ENCODE measurements around the gene STPG1.

STPG1 gene

DNA sequence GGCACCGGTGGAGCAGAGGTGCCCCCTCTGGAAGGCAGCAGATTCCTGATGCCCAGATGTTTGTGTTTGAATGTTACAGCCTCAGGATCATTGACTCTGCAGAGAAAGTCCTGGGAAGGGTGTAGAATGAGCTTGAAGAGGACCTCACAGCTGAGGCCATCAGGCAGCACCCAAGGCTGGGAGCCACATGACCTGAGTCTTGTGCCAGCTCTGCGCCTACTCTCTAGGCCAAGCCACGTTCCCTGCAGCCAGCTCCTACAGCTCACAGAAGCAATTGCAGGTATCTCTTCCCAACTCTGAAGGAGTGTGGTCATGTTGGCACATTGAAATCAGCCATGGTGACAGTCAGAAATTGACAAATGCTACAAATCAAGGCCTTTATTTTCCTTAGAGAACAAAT is 58.1 kb downstream of the STPG1 start:
- Mint-ChIP-seq H3K9me3 (no peaks in the 10 kb centered on the region), H3K4me1 (ENCODE audit: low read depth) (peaks cover 21% of the 10 kb centered on the region), H3K27ac (no peak overlapping the region), H3K27me3 (no peaks in the 10 kb centered on the region), H3K4me3 (no peak overlapping the region), H3K36me3 (ENCODE audit: low read depth) (peaks cover 5% of the 10 kb centered on the region)

DNA sequence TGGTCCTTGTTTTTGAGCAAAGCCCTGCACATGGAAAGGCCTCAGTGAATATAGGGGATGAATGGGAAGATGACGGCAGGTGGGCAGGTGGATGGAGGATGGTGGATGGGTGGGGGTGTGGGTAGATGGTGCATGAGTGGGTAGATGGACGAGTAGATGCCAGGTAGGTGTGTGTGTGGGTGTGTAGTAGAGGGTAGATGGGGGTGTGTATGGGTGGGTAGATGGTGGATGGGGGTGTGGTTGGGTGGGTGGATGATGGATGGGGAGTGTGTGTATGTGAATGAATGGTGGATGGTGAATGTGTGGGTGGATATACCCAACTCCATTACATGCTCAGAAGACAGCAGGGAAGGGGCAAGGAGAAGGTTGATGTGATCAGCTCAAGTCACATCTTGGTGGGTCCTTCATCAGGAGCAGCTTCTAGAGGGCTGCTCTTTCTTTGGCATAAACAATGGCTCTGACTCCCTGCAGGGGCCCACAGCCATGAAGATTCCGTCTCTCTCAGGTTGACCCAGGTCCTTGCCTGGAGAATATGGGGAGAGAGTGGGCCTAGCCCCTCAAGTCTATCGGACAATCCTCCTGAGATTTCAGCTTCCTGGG is 60.2 kb downstream of the STPG1 start:
- H3K9me3 Mint-ChIP-seq: no peaks in the 10 kb centered on the region
- no peak overlapping the region for H3K4me3 Mint-ChIP-seq
- peaks cover 33% of the 10 kb centered on the region for H3K4me1 Mint-ChIP-seq (ENCODE audit: low read depth)
- H3K27me3 Mint-ChIP-seq: peaks cover 4% of the 10 kb centered on the region
- H3K36me3 Mint-ChIP-seq (ENCODE audit: low read depth): peaks cover 4% of the 10 kb centered on the region
- H3K27ac Mint-ChIP-seq: no peak overlapping the region

DNA sequence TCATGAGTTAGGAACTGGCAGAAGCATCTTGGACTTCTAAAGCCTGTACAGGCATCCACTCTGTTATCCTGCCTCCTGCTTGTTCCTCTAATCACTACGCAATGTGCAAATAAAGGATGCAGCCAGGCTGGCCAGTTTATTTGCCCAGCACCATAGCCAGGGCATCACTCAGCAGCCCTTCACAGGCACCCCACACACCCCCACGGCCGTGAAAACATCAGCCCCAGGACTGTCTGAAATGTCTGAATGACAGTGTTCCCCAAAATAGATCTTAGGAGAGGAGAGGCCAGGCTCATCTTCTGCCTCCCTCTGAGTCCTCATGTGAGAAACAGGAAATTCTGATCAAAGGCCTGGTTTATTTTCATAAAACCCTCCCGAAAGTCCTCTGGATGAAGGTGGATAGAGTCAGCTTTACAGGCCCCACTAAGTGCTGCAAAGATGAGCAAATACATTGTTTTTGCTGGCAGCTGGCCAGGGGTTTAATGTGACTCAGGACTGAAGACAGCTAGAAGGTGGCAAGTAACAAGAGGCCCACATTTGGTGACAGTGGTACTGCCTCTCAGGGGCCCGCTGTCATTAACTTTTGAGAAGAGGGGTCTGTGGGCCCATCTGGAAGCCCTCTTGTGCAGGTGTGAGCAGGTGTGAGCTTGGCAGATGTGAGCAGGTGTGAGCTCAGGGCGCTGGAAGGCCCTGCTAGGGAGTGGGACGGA is 61.5 kb downstream of the STPG1 start:
- H3K36me3 Mint-ChIP-seq (ENCODE audit: low read depth): no peaks in the 10 kb centered on the region
- no peak overlapping the region for H3K27ac Mint-ChIP-seq
- H3K9me3 Mint-ChIP-seq: no peaks in the 10 kb centered on the region
- peaks cover 6% of the 10 kb centered on the region for H3K27me3 Mint-ChIP-seq
- H3K4me1 Mint-ChIP-seq (ENCODE audit: low read depth): peaks cover 33% of the 10 kb centered on the region
- H3K4me3 Mint-ChIP-seq: no peak overlapping the region

DNA sequence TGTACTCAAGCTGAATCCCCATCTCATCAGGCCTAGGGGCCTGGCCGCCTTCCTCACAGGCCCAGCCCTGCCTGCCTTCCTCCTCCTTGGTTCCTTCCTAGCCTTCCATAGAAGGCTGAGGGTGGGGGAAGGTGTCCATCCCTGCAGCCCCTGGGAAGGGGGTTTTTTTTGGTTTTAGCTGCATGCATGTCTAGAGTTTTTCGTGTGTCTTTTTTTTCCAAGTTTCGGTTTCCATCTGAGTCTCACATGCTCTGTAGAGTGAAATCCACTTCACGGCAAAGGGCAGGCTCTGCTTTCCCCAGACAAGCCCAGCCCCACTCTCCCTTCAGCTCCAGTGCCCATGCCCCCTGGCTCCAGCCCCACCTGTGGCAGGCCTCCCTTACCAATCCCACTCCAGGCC is 62.3 kb downstream of the STPG1 start:
- H3K27ac Mint-ChIP-seq: no peak overlapping the region
- no peaks in the 10 kb centered on the region for H3K36me3 Mint-ChIP-seq (ENCODE audit: low read depth)
- H3K27me3 Mint-ChIP-seq: peaks cover 6% of the 10 kb centered on the region
- no peaks in the 10 kb centered on the region for H3K9me3 Mint-ChIP-seq
- peaks cover 33% of the 10 kb centered on the region for H3K4me1 Mint-ChIP-seq (ENCODE audit: low read depth)
- H3K4me3 Mint-ChIP-seq: no peak overlapping the region

DNA sequence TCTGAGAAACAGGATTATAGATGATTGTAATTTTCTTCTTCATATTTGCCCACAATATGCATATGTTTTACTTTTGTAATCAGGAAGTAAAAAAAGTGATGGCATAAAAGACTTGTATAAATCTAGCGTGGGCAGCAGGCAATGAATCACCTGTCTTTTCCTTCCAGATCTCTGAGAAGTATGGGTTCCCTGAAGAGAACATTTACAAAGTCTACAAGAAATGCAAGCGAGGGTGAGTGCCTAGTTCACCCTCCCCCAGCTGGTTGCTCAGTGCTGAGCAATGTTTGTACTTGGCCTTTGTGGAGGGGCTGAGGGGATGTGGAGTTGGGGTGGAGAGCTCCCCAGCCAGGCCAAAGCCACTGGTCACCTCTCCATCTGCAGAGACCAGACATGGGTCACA is 63.7 kb downstream of the STPG1 start:
- H3K4me1 Mint-ChIP-seq (ENCODE audit: low read depth): peaks cover 33% of the 10 kb centered on the region
- no peak overlapping the region for H3K27ac Mint-ChIP-seq
- H3K9me3 Mint-ChIP-seq: no peaks in the 10 kb centered on the region
- H3K4me3 Mint-ChIP-seq: no peak overlapping the region
- no peaks in the 10 kb centered on the region for H3K36me3 Mint-ChIP-seq (ENCODE audit: low read depth)
- H3K27me3 Mint-ChIP-seq: peaks cover 11% of the 10 kb centered on the region

DNA sequence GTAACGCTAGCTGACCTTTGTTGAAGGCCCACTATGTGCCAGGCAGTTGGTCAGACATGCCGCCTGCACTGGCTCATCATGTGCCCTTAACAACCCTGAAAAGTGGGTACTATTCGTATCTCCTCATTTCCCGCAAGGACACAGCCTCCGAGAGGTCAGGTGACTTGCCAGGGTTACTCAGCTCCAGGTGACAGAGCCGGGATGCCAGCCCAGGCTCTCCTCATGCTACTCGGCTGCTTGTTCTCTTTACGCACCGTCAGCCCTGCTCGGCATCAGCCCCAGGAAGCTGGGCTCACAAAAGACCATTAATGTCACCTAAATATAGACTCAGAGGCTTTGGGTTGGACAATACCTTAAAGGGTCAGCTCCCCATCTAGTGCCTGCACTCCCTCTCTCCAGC is 65.4 kb downstream of the STPG1 start:
- Mint-ChIP-seq H3K36me3 (ENCODE audit: low read depth) (no peaks in the 10 kb centered on the region), H3K4me3 (no peak overlapping the region), H3K27me3 (peaks cover 11% of the 10 kb centered on the region), H3K4me1 (ENCODE audit: low read depth) (peaks cover 33% of the 10 kb centered on the region), H3K9me3 (no peaks in the 10 kb centered on the region), H3K27ac (no peak overlapping the region)

DNA sequence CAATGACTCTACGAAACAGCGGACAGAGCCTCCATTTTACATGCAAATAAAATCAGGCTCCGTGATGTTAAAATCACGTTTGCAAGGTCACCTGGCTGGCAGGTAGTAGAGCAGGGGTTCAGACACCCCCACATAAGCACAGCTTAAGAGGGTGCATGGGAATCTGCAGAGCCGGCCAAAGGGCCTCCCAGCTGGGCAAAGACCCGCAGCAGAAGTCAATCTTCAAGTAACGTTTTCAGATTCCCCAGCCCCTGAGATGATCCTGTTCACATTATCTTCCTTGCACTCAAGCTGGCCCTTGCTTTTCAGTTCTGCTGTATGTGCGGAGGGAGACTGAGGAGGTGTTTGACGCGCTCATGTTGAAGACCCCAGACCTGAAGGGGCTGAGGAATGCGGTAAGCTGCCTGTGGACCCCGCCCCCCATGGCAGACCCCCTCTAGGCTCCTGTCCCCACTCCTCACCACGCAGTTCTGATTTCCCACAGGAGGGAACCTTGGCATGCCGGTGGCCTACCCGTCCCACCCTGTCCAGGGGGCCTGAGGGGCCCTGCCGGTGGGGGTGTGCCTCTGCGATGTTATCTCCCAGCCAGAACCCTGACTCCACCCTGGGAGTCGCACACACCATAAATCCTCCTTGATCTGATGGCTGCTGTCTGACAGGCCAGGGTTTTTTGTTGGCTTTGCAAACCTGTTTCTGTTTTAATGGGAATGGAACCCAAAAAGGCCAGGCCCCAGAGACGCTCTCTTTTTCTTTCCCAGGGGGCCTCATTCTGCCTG is 66.2 kb downstream of the STPG1 start:
- Mint-ChIP-seq H3K27me3 (peaks cover 11% of the 10 kb centered on the region), H3K27ac (no peak overlapping the region), H3K9me3 (no peaks in the 10 kb centered on the region), H3K4me1 (ENCODE audit: low read depth) (peaks cover 29% of the 10 kb centered on the region), H3K4me3 (no peak overlapping the region), H3K36me3 (ENCODE audit: low read depth) (no peaks in the 10 kb centered on the region)

DNA sequence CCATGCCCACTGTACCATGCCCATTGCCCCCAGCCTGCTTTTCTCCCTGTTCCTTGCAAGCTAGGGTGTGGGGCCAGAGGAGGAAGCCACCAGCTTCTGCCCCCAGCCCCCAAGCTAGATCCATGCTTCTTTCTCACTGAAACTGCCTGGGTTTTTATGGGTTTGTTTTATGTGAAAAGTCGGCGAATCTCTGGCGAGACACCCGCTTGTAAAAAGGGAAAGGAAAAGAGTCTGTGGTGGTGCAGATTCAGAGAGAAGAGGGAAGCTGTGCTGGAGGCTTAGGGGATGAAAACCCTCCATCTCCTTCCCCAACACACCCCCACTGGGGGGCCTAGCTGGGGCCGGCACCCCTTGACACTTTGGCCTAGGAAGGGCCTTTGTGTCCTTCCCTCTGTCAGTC is 68.2 kb downstream of the STPG1 start:
- no peak overlapping the region for H3K4me3 Mint-ChIP-seq
- H3K9me3 Mint-ChIP-seq: no peaks in the 10 kb centered on the region
- no peaks in the 10 kb centered on the region for H3K36me3 Mint-ChIP-seq (ENCODE audit: low read depth)
- H3K4me1 Mint-ChIP-seq (ENCODE audit: low read depth): peaks cover 11% of the 10 kb centered on the region
- H3K27me3 Mint-ChIP-seq: peaks cover 11% of the 10 kb centered on the region
- H3K27ac Mint-ChIP-seq: no peak overlapping the region

DNA sequence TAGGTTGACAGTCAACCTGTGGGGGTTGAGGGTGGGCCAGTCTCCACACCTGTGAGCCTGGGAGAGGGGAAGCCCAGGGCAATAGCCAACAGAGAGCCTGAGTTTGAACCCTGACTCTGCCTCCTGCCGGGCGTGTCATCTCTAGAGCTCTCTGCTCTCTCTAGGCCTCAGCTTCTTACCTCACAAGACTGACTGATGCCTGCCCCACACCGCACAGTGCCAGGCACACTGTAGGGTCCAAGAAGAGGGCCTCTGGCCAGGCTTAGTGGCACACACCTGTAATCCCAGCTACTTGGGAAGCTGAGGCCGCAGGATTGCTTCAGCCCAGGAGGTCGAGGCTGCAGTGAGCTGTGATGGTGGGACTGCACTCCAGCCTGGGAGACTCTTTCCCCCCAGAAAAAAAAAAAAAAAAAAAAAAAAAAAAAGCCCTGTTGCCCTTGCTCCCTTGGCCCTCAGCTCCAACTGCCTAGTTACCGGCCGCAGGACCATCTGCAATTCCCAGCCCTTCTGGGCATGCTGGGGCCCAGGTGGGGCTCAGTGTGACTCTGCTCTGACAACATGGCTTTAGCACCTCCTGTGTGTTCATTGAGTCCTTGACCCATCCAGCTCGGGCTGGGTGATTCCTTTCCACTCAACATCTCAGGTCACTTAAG is 69.4 kb downstream of the STPG1 start:
- peaks cover 11% of the 10 kb centered on the region for H3K27me3 Mint-ChIP-seq
- H3K9me3 Mint-ChIP-seq: no peaks in the 10 kb centered on the region
- no peaks in the 10 kb centered on the region for H3K36me3 Mint-ChIP-seq (ENCODE audit: low read depth)

DNA sequence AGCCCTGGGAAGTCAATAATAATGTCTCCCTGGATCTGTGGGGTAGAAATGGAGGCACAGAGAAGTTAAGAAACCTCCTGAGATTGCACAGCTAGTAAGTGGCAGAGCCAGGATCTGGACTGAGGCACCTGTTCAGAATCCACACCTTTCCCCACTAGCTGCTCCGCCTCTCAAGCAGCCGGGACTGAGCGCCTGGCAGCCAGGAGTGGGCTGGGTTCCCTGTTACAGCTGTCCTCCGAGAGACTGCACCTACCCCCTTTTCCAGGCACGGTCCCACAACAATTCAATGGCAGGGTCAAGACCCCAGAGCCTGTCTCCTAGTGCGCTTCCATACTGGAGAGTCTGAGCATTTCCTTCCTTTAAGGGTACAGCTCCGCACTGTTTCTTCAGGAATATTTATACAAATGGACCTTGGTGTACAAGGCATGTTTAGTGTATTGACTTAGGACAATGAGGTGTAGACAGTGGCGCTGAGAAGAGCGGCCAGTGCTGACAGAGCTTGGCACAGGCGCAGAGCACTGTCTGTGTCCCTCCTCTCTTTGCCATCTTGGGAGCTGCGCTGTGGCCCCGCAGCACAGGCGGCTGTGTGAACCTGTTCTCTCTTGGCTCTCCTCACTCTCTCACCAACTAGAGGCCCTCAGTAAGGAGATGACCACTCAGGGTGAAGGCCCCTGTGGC is 70.0 kb downstream of the STPG1 start:
- H3K4me3 Mint-ChIP-seq: no peak overlapping the region
- H3K27ac Mint-ChIP-seq: no peak overlapping the region
- no peaks in the 10 kb centered on the region for H3K36me3 Mint-ChIP-seq (ENCODE audit: low read depth)
- H3K4me1 Mint-ChIP-seq (ENCODE audit: low read depth): no peaks in the 10 kb centered on the region
- peaks cover 9% of the 10 kb centered on the region for H3K27me3 Mint-ChIP-seq
- no peaks in the 10 kb centered on the region for H3K9me3 Mint-ChIP-seq

More for the DNA sequence above, 69.4 kb downstream of the STPG1 start:
- Mint-ChIP-seq H3K27ac (no peak overlapping the region), H3K4me1 (ENCODE audit: low read depth) (no peaks in the 10 kb centered on the region), H3K4me3 (no peak overlapping the region)

DNA sequence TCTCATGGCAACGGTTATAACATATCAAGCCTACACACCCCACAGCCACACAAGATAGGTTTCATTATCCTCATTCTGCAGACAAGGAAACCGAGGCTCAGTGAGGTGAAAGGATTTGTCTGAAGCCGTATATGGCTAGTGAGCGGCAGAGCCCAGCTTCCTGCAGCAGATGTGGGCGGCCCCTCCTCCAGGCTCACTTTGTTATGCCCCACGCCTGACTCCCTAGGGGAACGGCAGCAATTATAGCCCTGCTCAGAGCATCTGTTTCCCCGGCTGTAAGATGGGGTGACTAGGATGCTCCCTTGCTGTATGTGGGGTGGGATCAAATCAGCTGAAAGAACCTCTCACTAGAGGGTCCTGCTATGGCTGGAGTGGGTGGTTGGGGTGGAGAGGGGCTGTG is 72.3 kb downstream of the STPG1 start:
- Mint-ChIP-seq H3K36me3 (ENCODE audit: low read depth) (no peaks in the 10 kb centered on the region), H3K9me3 (no peaks in the 10 kb centered on the region), H3K4me1 (ENCODE audit: low read depth) (no peaks in the 10 kb centered on the region), H3K27me3 (peaks cover 14% of the 10 kb centered on the region), H3K4me3 (no peak overlapping the region), H3K27ac (no peak overlapping the region)

DNA sequence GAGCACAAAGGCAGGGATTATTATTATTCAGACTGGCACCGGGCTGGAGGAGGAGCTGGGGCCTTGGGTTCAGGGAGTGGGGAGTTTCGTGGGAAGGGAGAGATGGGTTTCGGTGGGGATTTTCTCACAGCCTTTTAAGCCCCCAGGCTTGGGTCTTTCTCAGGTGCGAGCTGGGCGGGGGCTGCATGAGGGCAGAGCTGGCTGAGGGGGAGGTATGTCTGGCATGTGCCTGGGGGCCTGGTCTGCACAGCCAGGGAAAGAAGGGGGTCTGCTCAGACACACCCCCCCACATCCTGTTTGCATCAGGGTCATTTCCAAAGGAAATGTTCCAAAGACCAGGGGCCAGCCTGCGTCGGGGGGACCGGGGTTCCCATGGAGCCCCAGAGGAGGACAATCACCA is 72.8 kb downstream of the STPG1 start:
- H3K36me3 Mint-ChIP-seq (ENCODE audit: low read depth): no peaks in the 10 kb centered on the region
- no peaks in the 10 kb centered on the region for H3K9me3 Mint-ChIP-seq
- no peaks in the 10 kb centered on the region for H3K4me1 Mint-ChIP-seq (ENCODE audit: low read depth)

DNA sequence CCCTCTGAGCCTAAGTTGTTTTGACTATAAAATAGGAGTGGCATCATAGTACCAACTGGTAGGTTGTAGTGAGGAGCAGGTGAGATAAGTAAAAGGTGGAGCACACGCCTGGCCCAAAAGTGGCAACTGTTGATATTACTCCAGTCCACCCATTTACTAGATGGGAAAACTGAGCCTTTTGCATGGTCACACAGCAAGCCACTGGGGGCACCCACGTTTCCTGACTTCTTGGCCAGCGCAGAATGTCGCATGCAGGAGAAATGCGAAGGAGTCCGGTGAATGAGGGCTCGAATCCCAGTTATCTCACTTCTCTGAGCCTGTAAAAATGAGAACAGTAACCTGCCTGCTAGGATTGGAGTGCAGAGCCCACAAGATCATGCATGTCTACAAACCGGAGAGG is 73.6 kb downstream of the STPG1 start:
- no peak overlapping the region for H3K4me3 Mint-ChIP-seq
- H3K27ac Mint-ChIP-seq: no peak overlapping the region
- peaks cover 8% of the 10 kb centered on the region for H3K27me3 Mint-ChIP-seq
- H3K4me1 Mint-ChIP-seq (ENCODE audit: low read depth): no peaks in the 10 kb centered on the region
- no peaks in the 10 kb centered on the region for H3K36me3 Mint-ChIP-seq (ENCODE audit: low read depth)
- H3K9me3 Mint-ChIP-seq: no peaks in the 10 kb centered on the region

More for the DNA sequence above, 72.8 kb downstream of the STPG1 start:
- Mint-ChIP-seq H3K27ac (no peak overlapping the region), H3K4me3 (no peak overlapping the region), H3K27me3 (peaks cover 10% of the 10 kb centered on the region)

DNA sequence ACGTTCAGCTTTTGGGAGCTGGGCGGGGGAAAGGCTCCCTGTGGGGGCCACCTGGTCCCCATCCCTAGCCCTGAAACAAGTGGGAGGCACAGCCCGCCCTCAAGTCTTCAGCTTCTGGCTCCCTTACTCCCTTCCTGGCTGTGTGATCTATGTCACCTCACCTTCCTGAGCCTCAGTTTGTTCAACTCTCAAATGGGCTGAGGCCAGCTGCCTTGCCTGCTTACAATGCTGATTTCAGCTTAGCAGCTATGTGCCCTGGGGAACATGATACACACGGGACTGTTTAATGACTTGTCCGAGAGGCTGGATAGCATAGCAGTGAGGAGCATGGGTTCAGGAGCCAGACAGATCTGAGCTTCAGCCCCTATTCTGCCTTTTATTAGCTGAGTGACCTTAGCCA is 75.1 kb downstream of the STPG1 start:
- Mint-ChIP-seq H3K36me3 (ENCODE audit: low read depth) (no peaks in the 10 kb centered on the region), H3K27me3 (peaks cover 14% of the 10 kb centered on the region), H3K9me3 (no peaks in the 10 kb centered on the region), H3K4me1 (ENCODE audit: low read depth) (no peaks in the 10 kb centered on the region), H3K4me3 (no peak overlapping the region), H3K27ac (no peak overlapping the region)

All from stimulated activated naive CD8-positive, alpha-beta T cell treated with anti-CD3 and anti-CD28 coated beads, Interleukin-15, Interleukin-2, amounts not matched to agents 100 ng/mL and 50 ng/mL, for 24 hours (primary cell).